ENCODE measurements around the gene CNTNAP5.

The CNTNAP5 gene

GRCh38 chr2:124585277-124585676, 560.2 kb downstream of the CNTNAP5 start:
- H3K4me3 Mint-ChIP-seq, result no peak overlapping the region
- H3K4me1 Mint-ChIP-seq, result no peaks in the 10 kb centered on the region
- CTCF ChIA-PET, result no interaction called here
- H3K27ac Mint-ChIP-seq, result no peak overlapping the region
- H3K9me3 Mint-ChIP-seq, result peaks cover 2% of the 10 kb centered on the region
- H3K36me3 Mint-ChIP-seq, result no peaks in the 10 kb centered on the region
- no peaks in the 10 kb centered on the region for H3K27me3 Mint-ChIP-seq
- no peak for DNase-seq

GRCh38 chr2:124586210-124586609, 561.1 kb downstream of the CNTNAP5 start:
- no peaks in the 10 kb centered on the region for H3K36me3 Mint-ChIP-seq
- no peaks in the 10 kb centered on the region for H3K27me3 Mint-ChIP-seq
- no peak for DNase-seq
- CTCF ChIA-PET, result interaction anchor here (0.7 kb wide), 1 partner anchor 54 kb away, joined by 3 read pairs; no protein-coding TSS in a partner anchor
- no peak overlapping the region for H3K27ac Mint-ChIP-seq
- H3K4me3 Mint-ChIP-seq, result no peak overlapping the region
- no peaks in the 10 kb centered on the region for H3K4me1 Mint-ChIP-seq
- H3K9me3 Mint-ChIP-seq, result peaks cover 2% of the 10 kb centered on the region

GRCh38 chr2:124586835-124587234, 561.7 kb downstream of the CNTNAP5 start:
- no peak overlapping the region for H3K4me3 Mint-ChIP-seq
- H3K36me3 Mint-ChIP-seq, result no peaks in the 10 kb centered on the region
- DNase-seq, result no peak
- H3K27me3 Mint-ChIP-seq, result no peaks in the 10 kb centered on the region
- CTCF ChIA-PET, result interaction anchor here (0.7 kb wide), 1 partner anchor 54 kb away, joined by 3 read pairs; no protein-coding TSS in a partner anchor
- H3K4me1 Mint-ChIP-seq, result no peaks in the 10 kb centered on the region
- no peak overlapping the region for H3K27ac Mint-ChIP-seq
- no peaks in the 10 kb centered on the region for H3K9me3 Mint-ChIP-seq

DNA sequence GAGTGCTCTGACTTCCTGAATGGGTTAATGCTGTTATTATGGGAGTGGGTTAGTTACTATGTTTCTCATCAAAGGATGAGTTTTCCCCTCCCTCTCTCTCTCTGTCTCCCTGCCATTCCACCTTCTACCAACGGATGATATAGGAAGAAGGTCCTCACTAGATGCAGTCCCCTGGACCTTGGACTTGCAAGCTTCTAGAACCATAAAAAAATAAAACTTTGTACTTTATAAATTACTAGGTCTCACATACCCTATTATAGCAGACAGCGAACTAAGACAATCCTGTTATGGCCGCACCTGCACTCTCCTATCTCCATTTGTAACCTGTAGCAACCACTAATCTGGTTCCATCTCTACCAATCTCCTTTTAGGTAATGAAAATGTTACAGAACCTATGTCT, 564.9 kb downstream of the CNTNAP5 start:
- CTCF ChIA-PET, result no interaction called here
- Mint-ChIP-seq H3K9me3 (no peaks in the 10 kb centered on the region), H3K27me3 (no peaks in the 10 kb centered on the region), H3K4me3 (no peak overlapping the region), H3K4me1 (no peaks in the 10 kb centered on the region), H3K36me3 (no peaks in the 10 kb centered on the region), H3K27ac (no peak overlapping the region)
- no peak for DNase-seq

- DNase-seq, result no peak
- H3K4me3 Mint-ChIP-seq, result no peak overlapping the region
- H3K9me3 Mint-ChIP-seq, result peaks cover 8% of the 10 kb centered on the region
Observed at GRCh38 chr2:124602759-124603158, 577.7 kb downstream of the CNTNAP5 start.

DNA sequence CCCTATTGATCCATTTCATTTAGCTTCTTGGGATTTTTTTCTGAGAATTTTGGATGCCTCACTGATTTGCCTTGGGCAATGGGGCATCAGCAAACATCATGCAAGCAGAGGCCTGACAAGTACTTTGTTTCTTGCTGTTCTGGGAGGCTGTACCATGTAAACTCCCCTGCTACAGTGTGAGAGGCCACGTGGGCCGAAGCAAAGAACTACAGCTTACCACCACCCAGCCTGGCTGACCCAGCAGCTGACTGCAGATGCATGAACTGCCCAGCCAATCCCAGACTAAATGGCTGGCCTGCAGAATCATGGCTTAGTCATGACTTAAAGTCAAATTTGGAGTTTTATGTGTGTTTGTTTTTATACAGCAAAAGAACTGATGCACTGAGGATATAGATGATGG, 579.9 kb downstream of the CNTNAP5 start:
- no peaks in the 10 kb centered on the region for H3K4me1 Mint-ChIP-seq
- H3K27ac Mint-ChIP-seq, result no peak overlapping the region
- H3K4me3 Mint-ChIP-seq, result no peak overlapping the region
- H3K9me3 Mint-ChIP-seq, result peaks cover 3% of the 10 kb centered on the region
- no peak for DNase-seq
- CTCF ChIA-PET, result no interaction called here
- no peaks in the 10 kb centered on the region for H3K36me3 Mint-ChIP-seq
- no peaks in the 10 kb centered on the region for H3K27me3 Mint-ChIP-seq

More at GRCh38 chr2:124602759-124603158, 577.7 kb downstream of the CNTNAP5 start:
- Mint-ChIP-seq H3K27ac (no peak overlapping the region), H3K36me3 (no peaks in the 10 kb centered on the region), H3K27me3 (no peaks in the 10 kb centered on the region), H3K4me1 (no peaks in the 10 kb centered on the region)
- CTCF ChIA-PET, result no interaction called here

DNA sequence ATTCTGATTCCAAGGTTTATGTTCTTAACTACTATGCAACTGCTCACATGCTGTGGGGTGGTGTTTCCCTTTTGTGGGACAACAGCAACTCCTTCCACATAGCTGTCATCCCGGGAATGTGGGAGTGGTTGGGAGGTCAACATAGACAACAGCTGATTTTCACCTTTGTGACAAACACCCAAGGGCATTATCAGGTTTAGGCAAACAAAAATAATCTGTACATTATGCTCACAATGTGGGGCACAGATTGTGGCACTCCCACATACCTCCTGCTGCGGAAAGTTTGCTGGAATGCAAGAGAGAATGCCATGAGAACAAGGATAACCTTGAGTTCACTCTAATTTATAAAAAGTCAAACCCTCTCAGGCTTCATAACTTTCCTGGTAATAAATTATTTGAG, 582.6 kb downstream of the CNTNAP5 start:
- Mint-ChIP-seq H3K4me1 (no peaks in the 10 kb centered on the region), H3K36me3 (no peaks in the 10 kb centered on the region), H3K27ac (no peak overlapping the region), H3K27me3 (no peaks in the 10 kb centered on the region), H3K9me3 (peaks cover 3% of the 10 kb centered on the region), H3K4me3 (no peak overlapping the region)
- DNase-seq, result no peak
- CTCF ChIA-PET, result no interaction called here

- H3K4me3 Mint-ChIP-seq, result no peak overlapping the region
- no peaks in the 10 kb centered on the region for H3K27me3 Mint-ChIP-seq
Observed at GRCh38 chr2:124609667-124610066, 584.6 kb downstream of the CNTNAP5 start.

DNA sequence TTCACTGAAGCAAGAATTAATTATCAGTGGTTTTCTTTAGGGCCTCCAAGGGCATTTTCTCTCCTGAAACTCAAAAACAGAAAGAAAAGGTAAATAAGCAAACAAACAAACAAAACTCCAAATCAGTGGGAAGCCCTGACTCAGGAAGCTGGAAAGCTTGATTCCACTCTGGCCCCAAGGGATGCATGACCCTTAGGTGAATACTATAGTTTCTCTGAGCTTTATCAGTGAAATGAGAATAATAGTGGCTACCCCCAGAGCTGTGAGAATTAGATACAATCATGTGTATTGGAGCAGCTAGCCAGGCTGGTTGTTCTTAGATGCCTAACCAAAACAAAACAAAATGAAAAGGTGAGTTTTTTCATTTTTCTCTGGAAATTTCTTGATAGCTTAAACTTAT, 585.1 kb downstream of the CNTNAP5 start:
- no peak overlapping the region for H3K4me3 Mint-ChIP-seq
- CTCF ChIA-PET, result no interaction called here
- no peaks in the 10 kb centered on the region for H3K36me3 Mint-ChIP-seq
- H3K4me1 Mint-ChIP-seq, result no peaks in the 10 kb centered on the region
- H3K9me3 Mint-ChIP-seq, result peaks cover 2% of the 10 kb centered on the region
- H3K27ac Mint-ChIP-seq, result no peak overlapping the region
- DNase-seq, result no peak
- no peaks in the 10 kb centered on the region for H3K27me3 Mint-ChIP-seq

More at GRCh38 chr2:124609667-124610066, 584.6 kb downstream of the CNTNAP5 start:
- Mint-ChIP-seq H3K27ac (no peak overlapping the region), H3K4me1 (no peaks in the 10 kb centered on the region), H3K36me3 (no peaks in the 10 kb centered on the region), H3K9me3 (peaks cover 2% of the 10 kb centered on the region)
- DNase-seq, result no peak
- CTCF ChIA-PET, result no interaction called here

- Mint-ChIP-seq H3K9me3 (peaks cover 2% of the 10 kb centered on the region), H3K27me3 (no peaks in the 10 kb centered on the region), H3K4me3 (no peak overlapping the region), H3K36me3 (no peaks in the 10 kb centered on the region), H3K27ac (no peak overlapping the region), H3K4me1 (no peaks in the 10 kb centered on the region)
- CTCF ChIA-PET, result no interaction called here
- no peak for DNase-seq
Observed at GRCh38 chr2:124610866-124611265, 585.8 kb downstream of the CNTNAP5 start.

DNA sequence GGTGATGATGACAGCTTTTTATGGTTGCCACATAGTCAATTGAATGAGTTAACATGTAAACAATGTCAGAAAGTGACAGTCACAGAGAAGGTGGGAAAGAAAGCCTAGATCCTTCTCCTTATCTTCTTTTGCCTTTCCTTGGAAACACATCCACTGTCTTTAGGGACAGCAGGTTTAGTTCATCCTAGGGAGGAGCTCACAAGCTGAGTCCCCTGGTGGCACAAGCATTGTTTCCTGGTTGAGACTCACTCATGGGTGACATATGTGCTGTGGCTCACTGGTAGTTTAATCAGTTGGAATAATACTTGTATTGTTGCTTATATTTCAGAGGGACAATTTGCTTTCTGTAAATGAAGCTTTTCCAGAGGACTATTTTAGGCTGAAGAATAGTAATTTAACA, 598.5 kb downstream of the CNTNAP5 start:
- H3K4me3 Mint-ChIP-seq, result no peak overlapping the region
- H3K27ac Mint-ChIP-seq, result no peak overlapping the region
- no peaks in the 10 kb centered on the region for H3K4me1 Mint-ChIP-seq
- H3K36me3 Mint-ChIP-seq, result no peaks in the 10 kb centered on the region
- CTCF ChIA-PET, result no interaction called here
- H3K27me3 Mint-ChIP-seq, result no peaks in the 10 kb centered on the region
- H3K9me3 Mint-ChIP-seq, result peaks cover 6% of the 10 kb centered on the region
- no peak for DNase-seq

DNA sequence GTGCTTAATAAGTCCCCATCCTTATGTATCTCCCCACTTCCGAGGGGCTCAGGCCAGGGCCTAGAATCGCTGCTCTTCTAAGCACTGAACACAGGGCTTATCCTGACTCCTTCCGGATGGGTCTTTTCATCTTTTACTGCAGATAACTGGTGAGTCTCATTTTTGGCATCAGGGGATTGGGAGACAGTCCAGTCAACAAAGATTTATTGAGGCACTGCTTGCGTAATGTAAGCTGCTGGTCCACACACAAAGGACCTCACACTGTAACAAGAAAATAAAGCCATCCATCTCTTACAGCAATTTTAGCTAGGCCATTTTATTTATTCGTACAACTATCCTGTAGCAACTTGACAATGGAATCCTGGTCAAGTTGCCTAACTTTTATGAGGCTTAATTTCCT, 600.5 kb downstream of the CNTNAP5 start:
- no peak overlapping the region for H3K27ac Mint-ChIP-seq
- DNase-seq, result no peak
- no peaks in the 10 kb centered on the region for H3K27me3 Mint-ChIP-seq
- CTCF ChIA-PET, result no interaction called here
- H3K4me1 Mint-ChIP-seq, result no peaks in the 10 kb centered on the region
- H3K9me3 Mint-ChIP-seq, result peaks cover 3% of the 10 kb centered on the region
- H3K36me3 Mint-ChIP-seq, result no peaks in the 10 kb centered on the region
- no peak overlapping the region for H3K4me3 Mint-ChIP-seq

DNA sequence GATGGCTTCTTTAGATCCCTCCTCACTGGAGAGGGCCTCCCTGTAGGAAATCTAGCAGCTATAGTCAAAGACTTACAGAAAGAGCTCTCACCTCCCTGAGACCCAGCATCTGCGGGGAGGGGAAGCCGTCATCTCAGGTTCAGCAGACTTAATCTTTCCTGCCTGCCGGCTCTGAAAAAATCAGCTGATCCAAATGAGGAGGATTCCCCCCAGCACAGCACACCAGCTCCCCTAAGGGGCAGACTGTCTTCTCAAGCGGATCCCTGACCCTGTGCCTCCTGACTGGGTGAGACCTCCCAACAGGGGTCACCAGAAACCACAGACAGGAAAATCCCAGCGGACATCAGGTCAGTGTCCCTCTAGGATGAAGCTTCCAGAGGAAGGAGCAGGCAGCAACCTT, 601.9 kb downstream of the CNTNAP5 start:
- DNase-seq, result no peak
- no peaks in the 10 kb centered on the region for H3K4me1 Mint-ChIP-seq
- no peaks in the 10 kb centered on the region for H3K36me3 Mint-ChIP-seq
- H3K27ac Mint-ChIP-seq, result no peak overlapping the region
- H3K4me3 Mint-ChIP-seq, result no peak overlapping the region
- peaks cover 5% of the 10 kb centered on the region for H3K9me3 Mint-ChIP-seq
- CTCF ChIA-PET, result no interaction called here
- H3K27me3 Mint-ChIP-seq, result no peaks in the 10 kb centered on the region

GRCh38 chr2:124633812-124634211, 608.7 kb downstream of the CNTNAP5 start:
- CTCF ChIA-PET, result no interaction called here

GRCh38 chr2:124639524-124639923, 614.4 kb downstream of the CNTNAP5 start:
- H3K27me3 Mint-ChIP-seq, result no peaks in the 10 kb centered on the region
- no peaks in the 10 kb centered on the region for H3K36me3 Mint-ChIP-seq
- H3K4me1 Mint-ChIP-seq, result no peaks in the 10 kb centered on the region
- H3K4me3 Mint-ChIP-seq, result no peak overlapping the region
- DNase-seq, result no peak
- H3K27ac Mint-ChIP-seq, result no peak overlapping the region
- CTCF ChIA-PET, result no interaction called here
- no peaks in the 10 kb centered on the region for H3K9me3 Mint-ChIP-seq

More at GRCh38 chr2:124633812-124634211, 608.7 kb downstream of the CNTNAP5 start:
- Mint-ChIP-seq H3K4me1 (no peaks in the 10 kb centered on the region), H3K27ac (no peak overlapping the region), H3K27me3 (no peaks in the 10 kb centered on the region), H3K9me3 (peaks cover 3% of the 10 kb centered on the region), H3K36me3 (no peaks in the 10 kb centered on the region), H3K4me3 (no peak overlapping the region)
- no peak for DNase-seq

- DNase-seq, result no peak
- Mint-ChIP-seq H3K27ac (no peak overlapping the region), H3K36me3 (no peaks in the 10 kb centered on the region), H3K9me3 (no peaks in the 10 kb centered on the region), H3K4me1 (no peaks in the 10 kb centered on the region), H3K4me3 (no peak overlapping the region), H3K27me3 (no peaks in the 10 kb centered on the region)
- CTCF ChIA-PET, result interaction anchor here (0.8 kb wide), 1 partner anchor 54 kb away, joined by 3 read pairs; no protein-coding TSS in a partner anchor
Observed at GRCh38 chr2:124640221-124640750, 615.2 kb downstream of the CNTNAP5 start.

Data from activated naive CD4-positive, alpha-beta T cell treated with anti-CD3 and anti-CD28 coated beads, Interleukin-2, amount 10 ng/mL, durations not matched to agents 7 days and 5 days (primary cell).